DND-41 (cell line): ENCODE measurements around the gene BACE1.

Experiments used
- ATAC-seq: fragments of 200-7000 bp; cut with Tn5 transposase; 3 replicates; pipeline ENCODE4 v1.9.1; 2021; ENCODE audit warnings: low read depth; ENCODE audit not compliant: insufficient read depth
- DNase-seq: peaks from one replicate; pipeline ENCODE4 v3.0.0-alpha.2; 2020
- H2AFZ ChIP-seq: 2 replicates; pipeline ENCODE4 v1.6.0; 2012; ENCODE audit warnings: low read depth, low read length
- H3K27ac ChIP-seq: 2 replicates; pipeline ENCODE4 v1.5.1; 2012; ENCODE audit warnings: low read length, inconsistent platforms
- H3K27me3 ChIP-seq: fragments of 200-600 bp; sonication (generic); 2 replicates; pipeline ENCODE4 v1.6.0; 2012; ENCODE audit warnings: low read length, mild to moderate bottlenecking, inconsistent platforms; ENCODE audit not compliant: insufficient read depth, poor library complexity
- H3K36me3 ChIP-seq: 2 replicates; pipeline ENCODE4 v1.5.1; 2012; ENCODE audit warnings: low read length, inconsistent platforms; ENCODE audit not compliant: insufficient read depth
- H3K4me1 ChIP-seq: 2 replicates; pipeline ENCODE4 v1.5.1; 2012; ENCODE audit warnings: mild to moderate bottlenecking, low read length; ENCODE audit not compliant: insufficient read depth
- H3K4me2 ChIP-seq: 2 replicates; pipeline ENCODE4 v1.6.0; 2012; ENCODE audit warnings: mild to moderate bottlenecking, moderate library complexity, low read length, inconsistent platforms; ENCODE audit not compliant: insufficient read depth
- H3K4me3 ChIP-seq, 2 experiments: fragments of 200-600 bp in 1 of 2; shearing (Covaris generic) in 1 of 2; 2 replicates each; pipeline ENCODE4 v1.5.1; 2012 to 2016; ENCODE audit warnings: inconsistent platforms in 2 of 2, low read length in 2 of 2, mild to moderate bottlenecking in 2 of 2, low read depth in 1 of 2, moderate library complexity in 1 of 2
- H3K79me2 ChIP-seq: 2 replicates; pipeline ENCODE4 v1.6.0; 2012; ENCODE audit warnings: low read length, inconsistent platforms; ENCODE audit not compliant: insufficient read depth
- H3K9ac ChIP-seq: 2 replicates; pipeline ENCODE4 v1.6.0; 2012; ENCODE audit warnings: low read depth, mild to moderate bottlenecking, inconsistent platforms, low read length, moderate library complexity
- H3K9me3 ChIP-seq: 2 replicates; pipeline ENCODE4 v1.5.1; 2012; ENCODE audit warnings: low read length, moderate library complexity, mild to moderate bottlenecking, inconsistent platforms; ENCODE audit not compliant: insufficient read depth, severe bottlenecking
- H4K20me1 ChIP-seq: 2 replicates; pipeline ENCODE4 v1.6.0; 2012; ENCODE audit warnings: low read length; ENCODE audit not compliant: insufficient read depth
- CTCF ChIP-seq: IDR thresholded peaks from 2 replicates; pipeline ENCODE4 v1.5.1; 2012; ENCODE audit warnings: borderline replicate concordance, low read length, moderate library complexity, mild to moderate bottlenecking; ENCODE audit not compliant: poor library complexity, severe bottlenecking; ENCODE audit errors: extremely low read depth
- EZH2 ChIP-seq: IDR thresholded peaks from 3 replicates; pipeline ENCODE4 v1.6.1; 2012; ENCODE audit warnings: borderline replicate concordance, low read depth, mild to moderate bottlenecking, moderate library complexity, low read length, inconsistent platforms; ENCODE audit not compliant: severe bottlenecking

The BACE1 gene

DNA sequence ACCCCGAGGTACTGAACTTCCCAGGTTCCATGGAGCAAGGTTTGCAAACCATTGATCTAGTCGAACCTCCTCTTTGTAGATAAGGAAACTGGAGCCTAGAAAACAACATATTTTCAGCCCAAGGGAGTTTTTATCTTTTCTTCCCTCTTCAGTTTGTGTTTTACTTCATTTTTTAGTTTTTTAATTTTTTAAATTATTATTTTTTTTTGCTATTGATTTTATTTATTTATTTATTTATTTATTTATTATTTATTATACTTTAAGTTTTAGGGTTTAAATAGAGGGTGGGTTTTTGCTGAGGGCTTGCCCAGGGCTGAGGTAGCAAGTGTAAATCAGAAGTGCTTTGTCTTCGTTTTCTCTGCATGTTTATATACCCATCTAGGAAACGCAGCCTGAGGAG lies 38.5 kb upstream of the BACE1 start:
- Histone ChIP-seq H3K27me3 (no peaks in the 10 kb centered on the region), H3K9ac (no peak overlapping the region), H3K4me3 (no peak overlapping the region), H3K4me2 (no peak overlapping the region), H3K9me3 (no peaks in the 10 kb centered on the region), H3K27ac (no peak overlapping the region), H4K20me1 (no peaks in the 10 kb centered on the region), H3K79me2 (no peaks in the 10 kb centered on the region), H3K36me3 (peaks cover 21% of the 10 kb centered on the region), H3K4me1 (no peaks in the 10 kb centered on the region), H2AFZ (no peak overlapping the region)
- TF ChIP-seq CTCF (no peak), EZH2 (no peak)
- DNase-seq (no peak), ATAC-seq (no peak)

DNA sequence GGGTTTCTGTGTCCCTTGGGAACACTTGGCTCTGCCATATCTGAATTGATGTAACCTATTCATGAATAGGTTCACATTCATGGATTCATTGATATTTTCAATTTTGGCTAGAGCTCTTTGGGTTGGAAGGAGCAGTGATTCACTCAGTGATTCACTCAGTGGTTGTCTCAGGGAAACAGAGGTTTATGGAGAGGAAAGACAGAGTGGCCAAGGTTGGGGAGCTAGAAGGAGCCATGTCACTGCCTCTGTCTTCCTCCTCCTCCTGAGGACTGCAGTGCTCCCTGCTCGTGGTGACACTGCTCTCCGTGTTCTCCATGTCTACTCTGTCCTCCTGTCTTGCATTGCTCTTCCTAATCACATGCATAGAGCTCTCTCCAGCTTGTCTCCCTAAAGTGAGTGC lies 29.0 kb upstream of the BACE1 start:
- Histone ChIP-seq H3K27ac (no peak overlapping the region), H3K4me1 (no peaks in the 10 kb centered on the region), H3K27me3 (no peaks in the 10 kb centered on the region), H2AFZ (no peak overlapping the region), H3K4me2 (no peak overlapping the region), H3K9me3 (no peaks in the 10 kb centered on the region), H4K20me1 (no peaks in the 10 kb centered on the region; the same call in 1 of the 2 replicates), H3K36me3 (peaks cover 18% of the 10 kb centered on the region), H3K79me2 (no peaks in the 10 kb centered on the region), H3K4me3 (no peak overlapping the region), H3K9ac (no peak overlapping the region)
- DNase-seq = no peak
- ATAC-seq = no peak
- no peak for TF ChIP-seq CTCF

DNA sequence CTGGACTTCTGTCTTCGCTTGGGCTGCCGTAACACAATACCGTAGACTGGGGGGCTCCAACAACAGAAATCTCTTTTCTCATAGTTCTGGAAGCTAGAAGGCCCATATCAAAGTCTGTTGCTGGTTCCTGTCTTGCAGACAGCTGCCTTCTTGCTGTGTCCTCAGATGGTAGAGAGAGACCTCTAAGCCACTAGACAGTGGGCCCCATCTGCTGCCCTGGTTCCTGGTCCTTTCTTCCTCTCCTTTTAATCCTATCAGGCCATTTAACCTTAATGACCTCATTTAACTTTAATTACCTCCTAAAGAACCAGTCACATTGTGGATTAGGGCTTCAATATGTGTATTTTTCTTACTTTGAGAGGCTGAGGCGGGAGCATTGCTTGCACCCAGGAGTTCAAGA lies 21.0 kb upstream of the BACE1 start:
- Histone ChIP-seq H3K9me3 (no peaks in the 10 kb centered on the region), H3K36me3 (0 out of 2 replicates have a peak, but pooled peaks cover 5% of the 10 kb centered on the region), H3K4me3 (no peak overlapping the region), H2AFZ (no peak overlapping the region), H3K4me1 (no peaks in the 10 kb centered on the region), H3K4me2 (no peak overlapping the region), H3K27ac (no peak overlapping the region), H4K20me1 (no peaks in the 10 kb centered on the region), H3K9ac (no peak overlapping the region), H3K27me3 (no peaks in the 10 kb centered on the region), H3K79me2 (no peaks in the 10 kb centered on the region)
- no peak for ATAC-seq
- no peak for DNase-seq
- TF ChIP-seq CTCF (no peak), EZH2 (no peak)

DNA sequence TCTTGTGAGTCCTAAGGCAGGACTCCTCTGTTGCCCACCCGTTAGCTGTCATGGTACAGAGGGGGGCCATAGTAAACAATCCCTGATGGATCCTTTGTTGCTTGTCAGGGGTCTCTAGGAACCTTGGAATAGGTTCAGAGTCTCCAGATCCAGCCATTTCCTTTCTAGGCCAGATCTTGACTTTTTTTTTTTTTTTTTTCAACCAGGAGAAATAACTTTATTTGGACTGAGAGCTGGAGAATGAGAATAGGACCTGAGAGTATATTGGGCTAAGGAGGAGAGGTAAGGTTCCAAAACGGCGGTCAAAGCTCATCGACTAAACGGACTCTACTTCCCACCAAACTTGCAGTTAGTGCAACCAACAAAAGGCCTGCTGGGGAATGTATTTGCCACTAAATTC lies 19.3 kb upstream of the BACE1 start:
- no peaks in the 10 kb centered on the region for H3K36me3 ChIP-seq
- no peaks in the 10 kb centered on the region for H3K4me1 ChIP-seq
- no peaks in the 10 kb centered on the region for H3K9me3 ChIP-seq
- no peak overlapping the region for H3K9ac ChIP-seq
- no peaks in the 10 kb centered on the region for H4K20me1 ChIP-seq
- no peak overlapping the region for H2AFZ ChIP-seq
- H3K27me3 ChIP-seq = no peaks in the 10 kb centered on the region
- no peak overlapping the region for H3K27ac ChIP-seq
- ATAC-seq (no peak), DNase-seq (no peak)
- H3K4me2 ChIP-seq = no peak overlapping the region
- H3K79me2 ChIP-seq = no peaks in the 10 kb centered on the region
- no peak for TF ChIP-seq CTCF
- TF ChIP-seq EZH2 = no peak
- H3K4me3 ChIP-seq = no peak overlapping the region
